Measurements from ENCODE around the gene TRA2B.

The TRA2B gene

GRCh38 chr3:185934767-185935464, 2.9 kb downstream of the TRA2B start:
- Histone ChIP-seq H3K36me3 (ENCODE audit: insufficient read depth, low read length) (peaks cover 39% of the 10 kb centered on the region), H3K27me3 (ENCODE audit: insufficient read depth, low read length) (no peaks in the 10 kb centered on the region), H3K4me1 (ENCODE audit: insufficient read depth, low read length) (peaks cover 43% of the 10 kb centered on the region), H3K9ac (ENCODE audit: low read depth, low read length) (peak overlapping the region; percentile 99), H3K4me3 (ENCODE audit: low read length) (peak overlapping the region; percentile 89), H3K27ac (ENCODE audit: low read depth, low read length) (0 out of 2 replicates have a peak overlapping the region, but pooled peaks have one; percentile 14), H3K9me3 (ENCODE audit: insufficient read depth, low read depth, low read length) (no peaks in the 10 kb centered on the region)
- 1% methylated on average over 7 of the region's 8 CpGs for WGBS

GRCh38 chr3:185934174-185934557, 3.6 kb downstream of the TRA2B start:
- WGBS: under 1% methylated on average over 4 of the region's 6 CpGs
- peaks cover 51% of the 10 kb centered on the region for H3K4me1 ChIP-seq (ENCODE audit: insufficient read depth, low read length)
- no peak overlapping the region for H3K27ac ChIP-seq (ENCODE audit: low read depth, low read length)
- H3K4me3 ChIP-seq (ENCODE audit: low read length): peak overlapping the region; percentile 89
- no peaks in the 10 kb centered on the region for H3K9me3 ChIP-seq (ENCODE audit: insufficient read depth, low read depth, low read length)
- H3K36me3 ChIP-seq (ENCODE audit: insufficient read depth, low read length): peaks cover 46% of the 10 kb centered on the region
- H3K27me3 ChIP-seq (ENCODE audit: insufficient read depth, low read length): no peaks in the 10 kb centered on the region
- peak overlapping the region; percentile 99 for H3K9ac ChIP-seq (ENCODE audit: low read depth, low read length)

- H3K4me1 ChIP-seq (ENCODE audit: insufficient read depth, low read length): peaks cover 57% of the 10 kb centered on the region
- peak overlapping the region; percentile 89 for H3K4me3 ChIP-seq (ENCODE audit: low read length)
- H3K27me3 ChIP-seq (ENCODE audit: insufficient read depth, low read length): no peaks in the 10 kb centered on the region
- H3K36me3 ChIP-seq (ENCODE audit: insufficient read depth, low read length): peaks cover 52% of the 10 kb centered on the region
- H3K27ac ChIP-seq (ENCODE audit: low read depth, low read length): no peak overlapping the region
- no peaks in the 10 kb centered on the region for H3K9me3 ChIP-seq (ENCODE audit: insufficient read depth, low read depth, low read length)
- peak overlapping the region; percentile 99 for H3K9ac ChIP-seq (ENCODE audit: low read depth, low read length)
Observed at GRCh38 chr3:185933374-185934173, 4.2 kb downstream of the TRA2B start.

- Histone ChIP-seq H3K27me3 (ENCODE audit: insufficient read depth, low read length) (no peaks in the 10 kb centered on the region), H3K27ac (ENCODE audit: low read depth, low read length) (no peak overlapping the region), H3K4me1 (ENCODE audit: insufficient read depth, low read length) (peaks cover 72% of the 10 kb centered on the region), H3K9me3 (ENCODE audit: insufficient read depth, low read depth, low read length) (no peaks in the 10 kb centered on the region), H3K4me3 (ENCODE audit: low read length) (peak overlapping the region; percentile 89), H3K9ac (ENCODE audit: low read depth, low read length) (peak overlapping the region; percentile 29; the same call in 1 of the 2 replicates), H3K36me3 (ENCODE audit: insufficient read depth, low read length) (peaks cover 68% of the 10 kb centered on the region)
- 28% methylated on average over 7 of the region's 8 CpGs for WGBS
Observed at GRCh38 chr3:185931777-185932612, 5.8 kb downstream of the TRA2B start.

GRCh38 chr3:185930393-185931107, 7.3 kb downstream of the TRA2B start:
- H3K4me3 ChIP-seq (ENCODE audit: low read length): peak overlapping the region; percentile 89
- H3K9ac ChIP-seq (ENCODE audit: low read depth, low read length): no peak overlapping the region; the same call in 1 of the 2 replicates
- peaks cover 74% of the 10 kb centered on the region for H3K36me3 ChIP-seq (ENCODE audit: insufficient read depth, low read length)

GRCh38 chr3:185929192-185930151, 8.3 kb downstream of the TRA2B start:
- WGBS: 15% methylated on average over 3 of the region's 3 CpGs
- peak overlapping the region; percentile 89 for H3K4me3 ChIP-seq (ENCODE audit: low read length)
- no peak overlapping the region for H3K9ac ChIP-seq (ENCODE audit: low read depth, low read length)
- peaks cover 86% of the 10 kb centered on the region for H3K4me1 ChIP-seq (ENCODE audit: insufficient read depth, low read length)
- no peaks in the 10 kb centered on the region for H3K9me3 ChIP-seq (ENCODE audit: insufficient read depth, low read depth, low read length)
- H3K36me3 ChIP-seq (ENCODE audit: insufficient read depth, low read length): peaks cover 81% of the 10 kb centered on the region
- peak overlapping the region; percentile 42; the same call in 1 of the 2 replicates for H3K27ac ChIP-seq (ENCODE audit: low read depth, low read length)
- no peaks in the 10 kb centered on the region for H3K27me3 ChIP-seq (ENCODE audit: insufficient read depth, low read length)

More at GRCh38 chr3:185930393-185931107, 7.3 kb downstream of the TRA2B start:
- Histone ChIP-seq H3K27ac (ENCODE audit: low read depth, low read length) (0 out of 2 replicates have a peak overlapping the region, but pooled peaks have one; percentile 6), H3K9me3 (ENCODE audit: insufficient read depth, low read depth, low read length) (no peaks in the 10 kb centered on the region), H3K27me3 (ENCODE audit: insufficient read depth, low read length) (no peaks in the 10 kb centered on the region), H3K4me1 (ENCODE audit: insufficient read depth, low read length) (peaks cover 86% of the 10 kb centered on the region)
- WGBS: 58% methylated on average over 1 of the region's 3 CpGs

GRCh38 chr3:185928496-185928895, 9.3 kb downstream of the TRA2B start:
- peaks cover 90% of the 10 kb centered on the region for H3K36me3 ChIP-seq (ENCODE audit: insufficient read depth, low read length)
- peak overlapping the region; percentile 89 for H3K4me3 ChIP-seq (ENCODE audit: low read length)
- H3K9ac ChIP-seq (ENCODE audit: low read depth, low read length): 0 out of 2 replicates have a peak overlapping the region, but pooled peaks have one; percentile 7
- H3K27me3 ChIP-seq (ENCODE audit: insufficient read depth, low read length): no peaks in the 10 kb centered on the region
- H3K4me1 ChIP-seq (ENCODE audit: insufficient read depth, low read length): peaks cover 79% of the 10 kb centered on the region
- H3K9me3 ChIP-seq (ENCODE audit: insufficient read depth, low read depth, low read length): no peaks in the 10 kb centered on the region
- H3K27ac ChIP-seq (ENCODE audit: low read depth, low read length): 0 out of 2 replicates have a peak overlapping the region, but pooled peaks have one; percentile 42
- no CpG with 5 or more reads among the region's 1 CpG for WGBS

- H3K9ac ChIP-seq (ENCODE audit: low read depth, low read length): no peak overlapping the region
- H3K27me3 ChIP-seq (ENCODE audit: insufficient read depth, low read length): no peaks in the 10 kb centered on the region
- H3K36me3 ChIP-seq (ENCODE audit: insufficient read depth, low read length): peaks cover 99% of the 10 kb centered on the region
- H3K27ac ChIP-seq (ENCODE audit: low read depth, low read length): no peak overlapping the region
- no peaks in the 10 kb centered on the region for H3K9me3 ChIP-seq (ENCODE audit: insufficient read depth, low read depth, low read length)
- peak overlapping the region; percentile 89 for H3K4me3 ChIP-seq (ENCODE audit: low read length)
- WGBS: 38% methylated on average over 1 of the region's 1 CpG
- H3K4me1 ChIP-seq (ENCODE audit: insufficient read depth, low read length): peaks cover 70% of the 10 kb centered on the region
Observed at GRCh38 chr3:185927501-185928200, 10.2 kb downstream of the TRA2B start.

GRCh38 chr3:185926445-185926844, 11.4 kb downstream of the TRA2B start:
- Histone ChIP-seq H3K4me3 (ENCODE audit: low read length) (0 out of 2 replicates have a peak overlapping the region, but pooled peaks have one; percentile 11), H3K9me3 (ENCODE audit: insufficient read depth, low read depth, low read length) (no peaks in the 10 kb centered on the region), H3K36me3 (ENCODE audit: insufficient read depth, low read length) (peaks cover 100% of the 10 kb centered on the region), H3K9ac (ENCODE audit: low read depth, low read length) (peak overlapping the region; percentile 13; the same call in 1 of the 2 replicates), H3K27me3 (ENCODE audit: insufficient read depth, low read length) (no peaks in the 10 kb centered on the region), H3K27ac (ENCODE audit: low read depth, low read length) (no peak overlapping the region), H3K4me1 (ENCODE audit: insufficient read depth, low read length) (peaks cover 58% of the 10 kb centered on the region)
- WGBS: 75% methylated on average over 9 of the region's 9 CpGs
